ENCODE results near the gene ACSF2.

The ACSF2 gene

DNA sequence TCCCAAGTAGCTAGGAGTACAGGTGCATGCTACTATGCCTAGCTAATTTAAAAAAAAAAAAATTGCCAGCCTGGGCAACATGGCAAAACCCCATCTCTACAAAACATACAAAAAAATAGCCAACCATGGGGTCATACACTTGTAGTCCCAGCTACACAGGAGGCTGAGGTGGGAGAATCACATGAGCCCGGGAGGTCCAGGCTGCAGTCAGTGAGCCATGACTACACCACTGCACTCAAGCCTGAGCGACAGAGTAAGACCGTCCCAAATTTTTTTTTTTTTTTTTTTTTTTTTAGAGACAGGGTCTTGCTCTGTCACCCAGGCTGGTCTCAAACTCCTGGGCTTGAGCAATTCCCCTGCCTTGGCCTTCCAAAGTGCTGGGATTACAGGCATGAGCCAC is 27.9 kb downstream of the ACSF2 start:
- TF ChIP-seq ZBTB7A (IDR thresholded peaks at IDR 0.05; ENCODE audit: low read depth): no peak

GRCh38 chr17:50457621-50458020 is 31.6 kb downstream of the ACSF2 start:
- no peak for TF ChIP-seq CEBPB (IDR thresholded peaks at IDR 0.05)
- TF ChIP-seq REST (IDR thresholded peaks at IDR 0.05; ENCODE audit: low read depth): no peak
- no peak for TF ChIP-seq CREB1 (IDR thresholded peaks at IDR 0.05; ENCODE audit: low read depth)
- no peak for TF ChIP-seq ZBTB7A (IDR thresholded peaks at IDR 0.05; ENCODE audit: low read depth)
- TF ChIP-seq RAD21 (IDR thresholded peaks at IDR 0.05; ENCODE audit: low read depth): no peak
- TF ChIP-seq, protein P1, sequence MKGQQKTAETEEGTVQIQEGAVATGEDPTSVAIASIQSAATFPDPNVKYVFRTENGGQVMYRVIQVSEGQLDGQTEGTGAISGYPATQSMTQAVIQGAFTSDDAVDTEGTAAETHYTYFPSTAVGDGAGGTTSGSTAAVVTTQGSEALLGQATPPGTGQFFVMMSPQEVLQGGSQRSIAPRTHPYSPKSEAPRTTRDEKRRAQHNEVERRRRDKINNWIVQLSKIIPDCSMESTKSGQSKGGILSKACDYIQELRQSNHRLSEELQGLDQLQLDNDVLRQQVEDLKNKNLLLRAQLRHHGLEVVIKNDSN (IDR thresholded peaks at IDR 0.05): no peak
- no peak for TF ChIP-seq EP300 (IDR thresholded peaks at IDR 0.05; ENCODE audit: borderline replicate concordance)
- no peak for TF ChIP-seq NFIC (IDR thresholded peaks at IDR 0.05)
- TF ChIP-seq, protein P2, sequence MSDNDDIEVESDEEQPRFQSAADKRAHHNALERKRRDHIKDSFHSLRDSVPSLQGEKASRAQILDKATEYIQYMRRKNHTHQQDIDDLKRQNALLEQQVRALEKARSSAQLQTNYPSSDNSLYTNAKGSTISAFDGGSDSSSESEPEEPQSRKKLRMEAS (IDR thresholded peaks at IDR 0.05): no peak
- TF ChIP-seq EGR1 (IDR thresholded peaks at IDR 0.05): no peak
- no peak for TF ChIP-seq YY1 (IDR thresholded peaks at IDR 0.05; ENCODE audit: low read depth)

DNA sequence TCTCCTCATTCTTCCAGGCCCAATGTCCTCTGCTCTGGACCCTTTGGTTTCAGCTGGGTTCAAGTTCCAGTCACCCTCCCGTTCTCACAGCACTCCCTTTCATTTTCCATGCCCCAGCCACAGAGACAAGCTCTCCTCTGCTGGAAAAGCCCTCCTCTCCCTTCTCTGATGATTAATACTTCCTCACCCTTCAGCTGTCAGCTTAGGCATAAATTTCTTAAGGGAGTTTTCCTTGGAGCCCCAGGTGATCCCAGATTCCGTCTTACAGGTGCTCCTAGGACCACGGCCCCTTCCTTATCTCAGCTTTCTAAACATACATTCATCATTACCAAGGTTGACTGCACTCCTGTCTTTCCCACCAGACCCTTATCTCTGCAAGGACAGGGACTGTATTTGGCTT is 32.3 kb downstream of the ACSF2 start:
- TF ChIP-seq, protein P2 (IDR thresholded peaks at IDR 0.05): no peak
- no peak for TF ChIP-seq TCF12 (IDR thresholded peaks at IDR 0.05; ENCODE audit: low read depth)
- no peak for TF ChIP-seq YY1 (IDR thresholded peaks at IDR 0.05; ENCODE audit: low read depth)
- TF ChIP-seq TEAD4 (IDR thresholded peaks at IDR 0.05): no peak
- TF ChIP-seq, protein P1 (IDR thresholded peaks at IDR 0.05): no peak
- no peak for TF ChIP-seq CREB1 (IDR thresholded peaks at IDR 0.05; ENCODE audit: low read depth)
- no peak for TF ChIP-seq RAD21 (IDR thresholded peaks at IDR 0.05; ENCODE audit: low read depth)
- TF ChIP-seq EP300 (IDR thresholded peaks at IDR 0.05; ENCODE audit: borderline replicate concordance): no peak

- TF ChIP-seq CREB1 (IDR thresholded peaks at IDR 0.05; ENCODE audit: low read depth) (no peak), TCF12 (IDR thresholded peaks at IDR 0.05; ENCODE audit: low read depth) (no peak), TEAD4 (IDR thresholded peaks at IDR 0.05) (no peak), REST (IDR thresholded peaks at IDR 0.05; ENCODE audit: low read depth) (no peak), NFIC (IDR thresholded peaks at IDR 0.05) (no peak)
Measured at GRCh38 chr17:50458701-50459676, 33.0 kb downstream of the ACSF2 start.

DNA sequence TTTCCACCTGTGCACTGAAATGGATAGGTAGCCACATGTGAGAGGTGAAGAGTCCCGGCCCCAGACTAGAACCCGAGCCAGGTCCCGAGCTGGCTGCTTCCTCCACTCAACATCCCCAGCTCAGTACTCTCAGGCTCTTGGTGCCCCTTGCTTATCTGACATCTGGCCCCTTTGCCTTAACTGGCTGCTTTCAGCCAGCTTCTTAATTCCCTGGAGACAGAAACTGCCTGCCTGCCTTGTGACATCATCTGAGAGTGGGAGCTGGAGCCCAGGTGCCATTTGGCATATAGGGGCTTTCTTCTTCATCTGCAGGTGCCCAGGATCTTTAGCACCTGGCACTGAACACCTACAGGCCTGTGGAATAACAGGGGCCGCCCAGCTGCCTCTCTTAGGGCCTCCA is 33.7 kb downstream of the ACSF2 start:
- TF ChIP-seq, protein P2 (IDR thresholded peaks at IDR 0.05): no peak
- TF ChIP-seq REST (IDR thresholded peaks at IDR 0.05; ENCODE audit: low read depth) (no peak), TAF1 (IDR thresholded peaks at IDR 0.05; ENCODE audit: low read depth) (no peak), RAD21 (IDR thresholded peaks at IDR 0.05; ENCODE audit: low read depth) (no peak), ZBTB7A (IDR thresholded peaks at IDR 0.05; ENCODE audit: low read depth) (no peak), EGR1 (IDR thresholded peaks at IDR 0.05) (no peak), TCF12 (IDR thresholded peaks at IDR 0.05; ENCODE audit: low read depth) (no peak), NFIC (IDR thresholded peaks at IDR 0.05) (no peak), YY1 (IDR thresholded peaks at IDR 0.05; ENCODE audit: low read depth) (no peak), EP300 (IDR thresholded peaks at IDR 0.05; ENCODE audit: borderline replicate concordance) (no peak), TEAD4 (IDR thresholded peaks at IDR 0.05) (no peak), FOXM1 (IDR thresholded peaks at IDR 0.05; ENCODE audit: borderline replicate concordance, low read depth) (no peak), CEBPB (IDR thresholded peaks at IDR 0.05) (no peak), CREB1 (IDR thresholded peaks at IDR 0.05; ENCODE audit: low read depth) (no peak)
- TF ChIP-seq, protein P1 (IDR thresholded peaks at IDR 0.05): no peak
